Epithelial cell of proximal tubule (primary cell): ENCODE results near the gene ENO4. TPM values are rescaled to one million over a fixed set of nuclear protein-coding genes. Genes with fewer than 3 reads are reported as not detected.

Experiments
- DNase-seq: peaks from one replicate; pipeline ENCODE4 v3.0.0-alpha.2; 2011; ENCODE audit warnings: low read depth
- H3K4me3 ChIP-seq: 2 replicates; pipeline ENCODE4 v1.5.1; 2011; ENCODE audit warnings: low read depth, mild to moderate bottlenecking, low read length
- total RNA-seq: library from RNA; depleted of rRNA; stranded (reverse); fragments of >200 nt; gene quantifications from 2 replicates; pipeline ENCODE4 v1.2.3, GENCODE V29; 2015
- TF ChIP-seq, protein P1 (sequence below): conservative IDR thresholded peaks from 2 replicates; pipeline ENCODE4 v1.5.1; 2012; ENCODE audit warnings: low read depth, mild to moderate bottlenecking, low read length

The ENO4 gene
- total RNA-seq, 1 donor from 2014 or later, result not detected

DNA sequence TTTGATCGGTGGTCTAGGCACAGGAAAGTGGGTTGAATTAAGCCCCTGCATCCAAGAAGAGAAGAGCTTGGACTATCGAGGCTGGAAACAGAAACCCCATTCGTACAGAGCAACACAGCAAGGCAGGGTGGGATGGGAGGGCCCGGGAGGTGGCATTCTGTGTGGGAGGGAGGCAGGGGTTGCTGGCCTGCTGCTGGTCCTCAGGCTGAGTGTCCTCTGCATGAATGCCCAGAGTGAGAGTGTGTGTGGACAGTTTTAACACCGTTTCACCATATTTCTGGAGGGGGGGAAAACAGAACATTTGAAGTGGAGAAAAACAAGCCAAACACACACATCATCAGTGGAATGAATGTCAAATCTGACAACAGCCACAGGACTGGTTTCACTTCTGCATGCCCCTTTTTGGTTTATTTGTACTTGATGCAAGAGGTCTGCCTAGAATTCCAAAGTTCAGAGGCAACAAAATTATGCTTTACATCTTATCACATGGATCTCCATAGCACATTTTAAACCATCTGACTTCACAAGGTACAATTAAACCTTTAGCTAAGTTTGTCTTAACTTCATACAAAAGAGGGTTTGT lies 11.1 kb upstream of the ENO4 start:
- no peak for DNase-seq
- no peak overlapping the region for H3K4me3 ChIP-seq

GRCh38 chr10:116840389-116841075 lies 8.8 kb upstream of the ENO4 start:
- TF ChIP-seq, protein P1, sequence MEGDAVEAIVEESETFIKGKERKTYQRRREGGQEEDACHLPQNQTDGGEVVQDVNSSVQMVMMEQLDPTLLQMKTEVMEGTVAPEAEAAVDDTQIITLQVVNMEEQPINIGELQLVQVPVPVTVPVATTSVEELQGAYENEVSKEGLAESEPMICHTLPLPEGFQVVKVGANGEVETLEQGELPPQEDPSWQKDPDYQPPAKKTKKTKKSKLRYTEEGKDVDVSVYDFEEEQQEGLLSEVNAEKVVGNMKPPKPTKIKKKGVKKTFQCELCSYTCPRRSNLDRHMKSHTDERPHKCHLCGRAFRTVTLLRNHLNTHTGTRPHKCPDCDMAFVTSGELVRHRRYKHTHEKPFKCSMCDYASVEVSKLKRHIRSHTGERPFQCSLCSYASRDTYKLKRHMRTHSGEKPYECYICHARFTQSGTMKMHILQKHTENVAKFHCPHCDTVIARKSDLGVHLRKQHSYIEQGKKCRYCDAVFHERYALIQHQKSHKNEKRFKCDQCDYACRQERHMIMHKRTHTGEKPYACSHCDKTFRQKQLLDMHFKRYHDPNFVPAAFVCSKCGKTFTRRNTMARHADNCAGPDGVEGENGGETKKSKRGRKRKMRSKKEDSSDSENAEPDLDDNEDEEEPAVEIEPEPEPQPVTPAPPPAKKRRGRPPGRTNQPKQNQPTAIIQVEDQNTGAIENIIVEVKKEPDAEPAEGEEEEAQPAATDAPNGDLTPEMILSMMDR, result no peak
- no peak for DNase-seq
- H3K4me3 ChIP-seq, result no peak overlapping the region

More for the DNA sequence above, 11.1 kb upstream of the ENO4 start:
- TF ChIP-seq, protein P1, result no peak

- no peak for DNase-seq
Observed at GRCh38 chr10:116845823-116846222, 3.5 kb upstream of the ENO4 start.

GRCh38 chr10:116848032-116848943 lies 1.0 kb upstream of the ENO4 start:
- H3K4me3 ChIP-seq, result peak overlapping the region; percentile 95
- TF ChIP-seq, protein P1, result no peak
- no peak for DNase-seq

More at GRCh38 chr10:116845823-116846222, 3.5 kb upstream of the ENO4 start:
- no peak overlapping the region for H3K4me3 ChIP-seq
- TF ChIP-seq, protein P1, result no peak

DNA sequence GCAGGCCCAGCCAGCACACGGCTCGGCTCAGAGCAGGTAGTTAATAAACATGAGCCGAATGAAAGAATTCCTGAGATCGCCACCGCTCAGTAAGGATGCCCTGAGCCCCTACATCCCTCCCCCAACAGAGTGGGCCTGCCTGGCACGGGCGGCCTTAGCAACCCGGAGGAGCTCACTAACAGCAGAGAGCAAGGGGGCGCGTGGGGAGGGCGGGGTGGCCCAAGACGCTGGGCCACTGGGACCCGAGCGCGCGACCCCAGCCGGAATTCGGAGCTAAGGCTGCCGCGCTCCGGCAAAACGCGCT lies 403 bp upstream of the ENO4 start:
- DNase-seq, result no peak
- TF ChIP-seq, protein P1, result no peak
- peak overlapping the region; percentile 95 for H3K4me3 ChIP-seq

GRCh38 chr10:116850058-116850611 lies 836 bp downstream of the ENO4 start:
- TF ChIP-seq, protein P1, result no peak
- DNase-seq, result no peak

More at GRCh38 chr10:116850058-116850611, 836 bp downstream of the ENO4 start:
- peak overlapping the region; percentile 95 for H3K4me3 ChIP-seq
